ENCODE measurements around the gene FAM83F. TPM values are rescaled to one million over a fixed set of nuclear protein-coding genes. Genes with fewer than 3 reads are reported as not detected.

Gene FAM83F
- total and polyA plus RNA-seq, 12 donors: under 0.01 to 0.39 (median 0.11) TPM; not detected in 1

DNA sequence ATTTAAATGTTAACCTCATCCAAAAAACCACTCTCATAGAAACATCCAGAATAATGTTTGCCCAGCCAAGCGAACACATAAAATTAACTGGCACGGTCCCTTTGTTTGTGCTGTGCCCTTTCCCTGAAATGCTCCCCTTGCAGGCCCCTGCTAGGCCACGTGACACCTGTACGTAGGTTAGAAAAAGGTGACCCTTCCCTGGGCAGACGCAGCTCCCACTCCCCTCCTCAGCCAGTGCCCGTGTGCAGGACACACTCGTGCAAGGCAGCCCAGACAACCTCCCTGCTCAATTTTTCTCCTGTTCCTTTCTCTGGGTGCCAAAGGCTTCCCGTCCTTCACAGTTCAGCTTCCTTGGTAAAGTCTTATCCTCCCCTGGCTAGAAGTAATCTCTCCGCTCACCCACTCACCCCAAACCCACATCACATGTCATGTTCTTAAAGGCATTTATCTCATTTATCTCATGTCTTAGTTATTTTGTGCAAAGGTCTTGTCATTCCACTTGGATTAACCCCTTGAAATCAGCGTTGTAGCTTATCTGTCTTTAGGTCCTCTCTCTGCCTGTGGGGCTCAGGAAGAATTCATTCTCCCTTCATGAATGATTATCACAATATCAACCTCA lies 20.7 kb downstream of the FAM83F start:
- no peak overlapping the region for H3K27ac ChIP-seq
- no peaks in the 10 kb centered on the region for H3K27me3 ChIP-seq
- no peaks in the 10 kb centered on the region for H3K9me3 ChIP-seq (replicated peaks in 1 of 3)
- no peak overlapping the region for H3K4me3 ChIP-seq
- H3K36me3 ChIP-seq (replicated peaks in 1 of 2): no peaks in the 10 kb centered on the region
- WGBS, 4 donors: 77 to 86% (median 84%) methylated on average over 10 of the region's 10 CpGs
- DNase-seq: no peak
- intact Hi-C loops (cut with DNase I): loop anchor here in 1 of 2 donors (10.0 kb wide), 1 partner anchor 541 kb away; no protein-coding TSS in a partner anchor
- H3K4me1 ChIP-seq (replicated peaks in 1 of 2): no peaks in the 10 kb centered on the region
- no peak for TF ChIP-seq POLR2A (IDR thresholded peaks at IDR 0.05)
- TF ChIP-seq CTCF (IDR thresholded peaks at IDR 0.05): no peak

GRCh38 chr22:40018051-40018450 lies 23.3 kb downstream of the FAM83F start:
- TF ChIP-seq POLR2A (IDR thresholded peaks at IDR 0.05): no peak
- no peak for TF ChIP-seq CTCF (IDR thresholded peaks at IDR 0.05)
- WGBS, 4 donors: 67 to 82% (median 72%) methylated on average over 5 to 6 of the region's 6 CpGs
- no peaks in the 10 kb centered on the region for H3K4me1 ChIP-seq (replicated peaks in 1 of 2)
- H3K27me3 ChIP-seq: no peaks in the 10 kb centered on the region
- no peak for DNase-seq
- intact Hi-C loops (cut with DNase I): loop anchor here in 1 of 2 donors (10.0 kb wide), 1 partner anchor 543 kb away; no protein-coding TSS in a partner anchor
- no peaks in the 10 kb centered on the region for H3K9me3 ChIP-seq (replicated peaks in 1 of 3)
- no peak overlapping the region for H3K4me3 ChIP-seq
- no peak overlapping the region for H3K27ac ChIP-seq
- H3K36me3 ChIP-seq (replicated peaks in 1 of 2): no peaks in the 10 kb centered on the region

DNA sequence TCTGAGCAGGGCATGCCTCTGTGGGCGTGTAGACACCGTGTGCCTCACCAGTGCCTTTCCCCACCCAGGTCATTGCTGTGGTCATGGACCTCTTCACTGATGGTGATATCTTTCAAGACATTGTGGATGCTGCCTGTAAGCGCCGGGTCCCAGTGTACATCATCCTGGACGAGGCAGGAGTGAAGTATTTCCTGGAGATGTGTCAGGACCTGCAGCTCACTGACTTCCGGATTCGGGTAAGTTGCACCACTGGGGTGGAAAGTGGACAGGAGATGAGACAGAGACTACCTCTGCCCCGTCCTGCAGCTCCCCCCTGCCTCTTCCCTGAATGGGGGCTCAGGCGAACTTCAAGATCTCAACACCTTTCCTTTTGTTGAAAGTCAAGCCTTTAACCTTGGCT lies 24.3 kb downstream of the FAM83F start:
- Histone ChIP-seq H3K4me3 (no peak overlapping the region), H3K27ac (no peak overlapping the region), H3K27me3 (no peaks in the 10 kb centered on the region), H3K9me3 (replicated peaks in 1 of 3) (no peaks in the 10 kb centered on the region), H3K4me1 (replicated peaks in 1 of 2) (no peaks in the 10 kb centered on the region), H3K36me3 (replicated peaks in 1 of 2) (no peaks in the 10 kb centered on the region)
- WGBS, 4 donors: 83 to 93% (median 87%) methylated on average over 7 to 9 of the region's 9 CpGs
- no peak for DNase-seq
- intact Hi-C loops (cut with DNase I): loop anchor here in 1 of 2 donors (10.0 kb wide), 1 partner anchor 544 kb away; no protein-coding TSS in a partner anchor
- TF ChIP-seq POLR2A (IDR thresholded peaks at IDR 0.05) (no peak), CTCF (IDR thresholded peaks at IDR 0.05) (no peak)

- no peaks in the 10 kb centered on the region for H3K36me3 ChIP-seq (replicated peaks in 1 of 2)
- intact Hi-C loops (cut with DNase I): loop anchor here in 1 of 2 donors (5.0 kb wide), 2 partner anchors 399 to 469 kb away; no protein-coding TSS in a partner anchor
- TF ChIP-seq POLR2A (IDR thresholded peaks at IDR 0.05) (no peak), CTCF (IDR thresholded peaks at IDR 0.05) (no peak)
- no peaks in the 10 kb centered on the region for H3K9me3 ChIP-seq (replicated peaks in 1 of 3)
- no peak overlapping the region for H3K4me3 ChIP-seq
- DNase-seq: no peak
- 77 to 100% (median 85%) methylated on average over 3 to 7 of the region's 7 CpGs for whole genome bisulfite sequencing, 4 donors
- H3K27ac ChIP-seq: no peak overlapping the region
- no peaks in the 10 kb centered on the region for H3K27me3 ChIP-seq
- peaks cover 0 to 5% of the 10 kb centered on the region in 2 donors for H3K4me1 ChIP-seq (replicated peaks in 1 of 2)
These were observed 26.2 kb downstream of the FAM83F start for GRCh38 chr22:40020956-40021355.
